K562 (cell line): ENCODE measurements around the gene NMRK2. TPM values are rescaled to one million over a fixed set of nuclear protein-coding genes. Genes with fewer than 3 reads are reported as not detected.
A peak's percentile ranks its signal among the peaks of the same experiment; 100 is the strongest.

Experiments used
- ATAC-seq: fragments of 200-7000 bp; cut with Tn5 transposase; 3 replicates; pipeline ENCODE4 v1.9.1; 2020; ENCODE audit warnings: moderate library complexity
- BruUV-seq: library from RNA; stranded (reverse); fragments of 400-500 nt; replicated peaks from 2 replicates; lab custom pipeline; 2021; lab: Mats Ljungman, UMichigan
- CTCF ChIA-PET: fragments of 300-600 bp; formaldehyde crosslinking; extraction: SDS; loops from one replicate; lab custom pipeline; 2021; ENCODE audit warnings: low intra/inter-chr PET ratio; lab: Yijun Ruan, JAX
- POLR2A ChIA-PET: fragments of 300-600, 350-650 bp; sonication (Branson Sonifier 250); formaldehyde crosslinking; extraction: SDS; loops from one replicate; lab custom pipeline; 2021; ENCODE audit warnings: antibody characterized with exemption, inconsistent platforms; lab: Yijun Ruan, JAX
- DNase-seq, 4 experiments: peaks; one replicate each; pipeline versions ENCODE4 v3.0.0 to v3.0.0-alpha.2; 2011 to 2018; ENCODE audit warnings: low spot score in 3 of 4, mixed read lengths in 3 of 4; ENCODE audit errors: extremely low read depth in 1 of 4
- FAIRE-seq: peaks from 2 replicates; lab custom pipeline; 2011; peaks lifted over from hg19 to GRCh38; lab: Jason Lieb, UNC
- H2AFZ ChIP-seq: 2 replicates; pipeline ENCODE4 v1.6.0; 2011; ENCODE audit warnings: low read depth, low read length, control low read depth, inconsistent platforms
- H3K27ac ChIP-seq: fragments of 200-600 bp; 3 replicates; pipeline ENCODE4 v1.8.0; 2011; ENCODE audit warnings: low read depth, mild to moderate bottlenecking, control low read depth, inconsistent platforms, low read length, moderate library complexity, mixed read lengths; ENCODE audit errors: extremely low read depth
- H3K27me3 ChIP-seq, 2 experiments: fragments of 300-600 bp in 1 of 2; 2 replicates in 1 of 2; 3 replicates in 1 of 2; pipeline versions ENCODE4 v1.6.0 to v1.8.0; 2011; ENCODE audit warnings: inconsistent platforms in 2 of 2, low read length in 2 of 2, mild to moderate bottlenecking in 1 of 2, mixed read lengths in 1 of 2, moderate library complexity in 1 of 2; ENCODE audit not compliant: control insufficient read depth in 2 of 2, insufficient read depth in 2 of 2
- H3K36me3 ChIP-seq: fragments of 300-600 bp; 3 replicates; pipeline ENCODE4 v1.8.0; 2011; ENCODE audit warnings: mild to moderate bottlenecking, low read length, inconsistent platforms; ENCODE audit not compliant: control insufficient read depth, insufficient read depth
- H3K4me1 ChIP-seq, 2 experiments: fragments of 200-600 bp in 1 of 2; replicated peaks in 1 of 2; 2 replicates in 1 of 2; 3 replicates in 1 of 2; pipeline versions ENCODE4 v1.5.1 to v1.8.0; 2011; ENCODE audit warnings: inconsistent platforms in 2 of 2, low read length in 2 of 2, mild to moderate bottlenecking in 1 of 2, mixed read lengths in 1 of 2, moderate library complexity in 1 of 2; ENCODE audit not compliant: control insufficient read depth in 2 of 2, insufficient read depth in 2 of 2
- H3K4me2 ChIP-seq: 2 replicates; pipeline ENCODE4 v1.6.1; 2011; ENCODE audit warnings: low read length, control low read depth, inconsistent platforms, mixed read lengths; ENCODE audit not compliant: insufficient read depth
- H3K4me3 ChIP-seq: fragments of 200-600 bp; sonication (generic), shearing (Covaris generic); 2 replicates; pipeline ENCODE4 v1.5.1; 2016; ENCODE audit warnings: control low read depth, inconsistent platforms
- H3K79me2 ChIP-seq: fragments of 200-600 bp; 3 replicates; pipeline ENCODE4 v1.8.0; 2011; ENCODE audit warnings: low read length, inconsistent platforms; ENCODE audit not compliant: control insufficient read depth, insufficient read depth
- H3K9ac ChIP-seq, 2 experiments: 2 replicates each; pipeline versions ENCODE4 v1.6.0 to v1.6.1; 2011; ENCODE audit warnings: low read depth in 2 of 2, low read length in 2 of 2, control low read depth in 1 of 2, inconsistent platforms in 1 of 2, mild to moderate bottlenecking in 1 of 2, mixed read lengths in 1 of 2; ENCODE audit not compliant: insufficient read depth in 1 of 2
- H3K9me1 ChIP-seq: one replicate; pipeline ENCODE4 v1.6.0; 2011; ENCODE audit warnings: inconsistent platforms, mild to moderate bottlenecking, low read length, moderate library complexity; ENCODE audit not compliant: control insufficient read depth, insufficient read depth
- H3K9me3 ChIP-seq: replicated peaks from 2 replicates; pipeline ENCODE4 v1.5.1; 2011; ENCODE audit warnings: low read depth, low read length, inconsistent platforms; ENCODE audit not compliant: control insufficient read depth, insufficient read depth
- H4K20me1 ChIP-seq: replicated peaks from 2 replicates; pipeline ENCODE4 v1.6.1; 2011; ENCODE audit warnings: low read length, inconsistent platforms, mixed read lengths; ENCODE audit not compliant: control insufficient read depth, insufficient read depth
- CTBP1 ChIP-seq: fragments of 450-650 bp; IDR thresholded peaks from 2 replicates; pipeline ENCODE4 v1.6.1; 2016; ENCODE audit warnings: borderline replicate concordance
- DPF2 ChIP-seq: fragments of 450-650 bp; IDR thresholded peaks from 2 replicates; pipeline ENCODE4 v1.6.1; 2016
- E2F8 ChIP-seq: fragments of 450-650 bp; IDR thresholded peaks from 2 replicates; pipeline ENCODE4 v1.7.1; 2018; ENCODE audit warnings: mild to moderate bottlenecking, low read depth; ENCODE audit not compliant: partially characterized antibody
- FOS ChIP-seq: IDR thresholded peaks from 3 replicates; pipeline ENCODE4 v1.6.1; 2011; ENCODE audit not compliant: insufficient read length; ENCODE audit errors: extremely low read depth
- MAFK ChIP-seq: IDR thresholded peaks from 2 replicates; pipeline ENCODE4 v1.6.1; 2011; ENCODE audit warnings: low read length, improper control_type of control experiment
- POLR2AphosphoS5 ChIP-seq: IDR thresholded peaks from 2 replicates; pipeline ENCODE4 v1.6.1; 2011; ENCODE audit warnings: mild to moderate bottlenecking, low read depth, low read length, moderate library complexity; ENCODE audit not compliant: control insufficient read depth, insufficient read depth
- PRDM10 ChIP-seq: fragments of 450-650 bp; IDR thresholded peaks from 2 replicates; pipeline ENCODE4 v1.6.1; 2018; ENCODE audit not compliant: partially characterized antibody
- SIN3A ChIP-seq, 2 experiments: fragments of 150-350 bp in 1 of 2; IDR thresholded peaks; 2 replicates each; pipeline ENCODE4 v1.6.1; 2011 to 2016; ENCODE audit warnings: borderline replicate concordance in 2 of 2, low read depth in 2 of 2, low read length in 2 of 2, mild to moderate bottlenecking in 2 of 2, moderate library complexity in 2 of 2; ENCODE audit not compliant: control insufficient read depth in 1 of 2
- STAT5A ChIP-seq: IDR thresholded peaks from 2 replicates; pipeline ENCODE4 v1.6.1; 2012; ENCODE audit warnings: low read length, inconsistent platforms, borderline replicate concordance
- THRAP3 ChIP-seq: fragments of 450-650 bp; IDR thresholded peaks from 2 replicates; pipeline ENCODE4 v1.6.1; 2016; ENCODE audit warnings: mild to moderate bottlenecking, inconsistent platforms, borderline replicate concordance
- ZNF561 ChIP-seq: fragments of 450-650 bp; formaldehyde crosslinking; conservative IDR thresholded peaks from 2 replicates; pipeline ENCODE4 v1.4.0; 2020; ENCODE audit warnings: mild to moderate bottlenecking, moderate library complexity
- WGBS: fragments of 100-300 bp; shearing (Covaris generic); methylation state at CpG from one replicate; pipeline ENCODE4 v1.1.6; 2016; ENCODE audit warnings: low coverage, mixed read lengths; ENCODE audit not compliant: insufficient coverage; ENCODE audit errors: missing lambda C conversion rate; 5-methylcytosine and 5-hydroxymethylcytosine counted together
- in situ Hi-C: fragments of 300-500 bp; cut with MboI; formaldehyde crosslinking; loops from 4 replicates; pipeline ENCODE4 v1.15.0; 2018; ENCODE audit warnings: inconsistent platforms, mixed read lengths
- intact Hi-C: fragments of 100-400 bp; cut with micrococcal nuclease; formaldehyde crosslinking; loops from 2 replicates; pipeline ENCODE4 v1.14.2; 2022
- polyA plus RNA-seq, 8 experiments: library from polyadenylated mRNA; depleted of rRNA in 4 of 8; stranded (reverse) in 5 of 8; unstranded in 3 of 8; fragments of >200 nt; fragmentation: Nextera tagmentation in 2 of 8; fragmentation: Illumina TruSeq in 1 of 8; extraction: Ambion mirVana in 2 of 8; extraction: Trizol in 1 of 8; gene quantifications; 2 replicates each; pipeline versions ENCODE4 v1.2.1 to v1.2.3, GENCODE V29; 2011 to 2014; ENCODE audit warnings: inconsistent platforms in 1 of 8, missing spikeins in 1 of 8
- total RNA-seq, 7 experiments: library from RNA; depleted of rRNA in 6 of 7; stranded (reverse); fragments of >200 nt in 6 of 7; fragmentation: Illumina TruSeq in 2 of 7; extraction: Trizol in 2 of 7; gene quantifications; 2 replicates each; pipeline versions ENCODE4 v1.2.1 to v1.2.3, GENCODE V29; 2011 to 2021; ENCODE audit warnings: low replicate concordance in 1 of 7
- TF ChIP-seq, protein P1 (sequence below): sonication (generic); formaldehyde crosslinking; IDR thresholded peaks from 2 replicates; pipeline ENCODE4 v1.8.1; 2022; ENCODE audit warnings: missing genetic modification reagents

Gene NMRK2
- total and polyA plus RNA-seq, 9 of the 15 experiments (the other 6 are each of a cell fraction or from before 2014, with no cell fraction given), result not detected

DNA sequence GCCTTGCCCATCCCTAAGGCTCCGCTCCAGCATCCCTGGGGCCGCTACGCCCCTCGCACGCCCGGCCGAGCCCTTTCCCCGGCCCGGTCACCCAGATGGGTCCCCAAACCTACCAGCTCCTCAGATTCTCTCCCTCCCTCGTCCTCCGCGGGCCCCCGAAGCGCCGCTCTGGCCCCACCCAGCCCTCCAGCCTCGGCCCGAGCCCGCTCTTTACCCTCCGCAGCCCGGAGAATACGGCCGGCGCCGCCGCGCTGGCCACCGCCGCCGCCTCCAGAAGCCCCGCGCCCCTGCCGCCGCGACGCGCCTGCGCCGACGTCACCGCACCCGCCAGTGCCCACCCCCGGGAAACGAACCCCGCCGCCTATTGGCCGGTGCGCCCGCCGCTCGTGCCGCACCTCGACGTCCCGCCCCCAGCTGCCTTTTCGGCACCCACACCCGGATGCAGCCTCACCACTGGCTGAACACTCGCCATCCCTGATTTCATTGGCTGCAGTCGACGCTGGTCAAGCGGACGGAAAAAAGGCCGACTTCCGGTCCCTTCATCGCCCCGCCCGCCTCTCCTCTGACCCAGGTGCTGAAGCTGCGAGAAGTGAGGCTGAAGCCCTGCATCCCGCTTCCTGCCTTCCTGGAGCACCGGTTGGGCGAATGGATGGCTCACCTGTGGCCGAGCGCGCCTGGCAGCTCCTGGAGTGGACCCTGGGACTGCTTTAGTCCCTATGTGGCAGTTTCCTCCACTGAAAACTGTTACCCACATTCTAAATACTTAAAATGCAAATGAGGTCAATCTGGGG is 38.1 kb downstream of the NMRK2 start, which contains the start of gene DAPK3 (continued):
- TF ChIP-seq ZNF561 (CRISPR knock-in tag) (no peak), DPF2 (no peak)

DNA sequence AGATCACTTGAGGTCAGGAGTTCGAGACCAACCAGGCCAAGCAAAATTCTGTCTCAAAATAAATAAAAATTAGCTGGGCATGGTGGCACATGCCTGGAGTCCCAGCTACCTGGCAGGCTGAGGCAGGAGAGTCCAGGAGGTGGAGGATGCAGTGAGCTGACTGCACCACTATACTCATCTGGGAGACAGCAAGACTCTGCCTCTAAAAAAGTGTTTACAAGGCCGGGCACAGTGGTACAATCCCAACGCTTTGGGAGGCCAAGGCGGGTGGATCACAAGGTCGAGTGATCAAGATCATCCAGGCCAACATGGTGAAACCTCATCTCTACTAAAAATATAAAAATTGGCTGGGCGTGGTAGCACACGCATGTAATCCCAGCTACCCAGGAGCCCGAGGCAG is 42.3 kb downstream of the NMRK2 start:
- 90% methylated on average over 8 of the region's 8 CpGs for WGBS
- ChIA-PET CTCF (no interaction called here), POLR2A (interaction anchor here (0.5 to 2.6 kb wide), 11 partner anchors 10 to 213 kb away, joined by 3 to 46 read pairs (median 4); partner anchors contain the start of genes EEF2 and MRPL54)
- FAIRE-seq (no peak), DNase-seq (no peak), ATAC-seq (peak; percentile 6)
- Histone ChIP-seq H3K9ac (no peak overlapping the region), H3K27me3 (no peaks in the 10 kb centered on the region), H3K36me3 (peaks cover 52% of the 10 kb centered on the region), H3K79me2 (peaks cover 36% of the 10 kb centered on the region), H2AFZ (no peak overlapping the region), H4K20me1 (peaks cover 42% of the 10 kb centered on the region), H3K4me3 (no peak overlapping the region), H3K27ac (no peak overlapping the region), H3K9me3 (no peaks in the 10 kb centered on the region), H3K9me1 (peaks cover 13% of the 10 kb centered on the region), H3K4me1 (peaks cover 0 to 44% of the 10 kb centered on the region in 2 experiments; a peak in 4 of 5 replicates), H3K4me2 (no peak overlapping the region)
- intact Hi-C loops, result no loop called here
- no TSS peak for BruUV-seq
- in situ Hi-C loops, result no loop called here
- TF ChIP-seq E2F8, result peak; percentile 62
- 0 out of 2 replicates have a peak, but pooled peaks have one; percentile 0 for TF ChIP-seq STAT5A
- TF ChIP-seq FOS, result no peak
- no peak for TF ChIP-seq CTBP1
- peak; percentile 49 for TF ChIP-seq POLR2AphosphoS5
- TF ChIP-seq SIN3A (IDR thresholded peaks at IDR 0.05; ENCODE audit: borderline replicate concordance in 2 of 2, control insufficient read depth in 1 of 2, low read depth in 2 of 2, low read length in 2 of 2), result peak in 1 of 2 experiments; percentile 64; a peak in 1 of 4 replicates
- TF ChIP-seq THRAP3, result 0 out of 2 replicates have a peak, but pooled peaks have one; percentile 68
- TF ChIP-seq PRDM10, result peak; percentile 43
- TF ChIP-seq MAFK, result no peak
- TF ChIP-seq, protein P1, sequence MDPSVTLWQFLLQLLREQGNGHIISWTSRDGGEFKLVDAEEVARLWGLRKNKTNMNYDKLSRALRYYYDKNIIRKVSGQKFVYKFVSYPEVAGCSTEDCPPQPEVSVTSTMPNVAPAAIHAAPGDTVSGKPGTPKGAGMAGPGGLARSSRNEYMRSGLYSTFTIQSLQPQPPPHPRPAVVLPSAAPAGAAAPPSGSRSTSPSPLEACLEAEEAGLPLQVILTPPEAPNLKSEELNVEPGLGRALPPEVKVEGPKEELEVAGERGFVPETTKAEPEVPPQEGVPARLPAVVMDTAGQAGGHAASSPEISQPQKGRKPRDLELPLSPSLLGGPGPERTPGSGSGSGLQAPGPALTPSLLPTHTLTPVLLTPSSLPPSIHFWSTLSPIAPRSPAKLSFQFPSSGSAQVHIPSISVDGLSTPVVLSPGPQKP (CRISPR knock-in tag), result no peak
